GF-D8 (cell line): ENCODE measurements around the gene SGSH.

ENCODE experiments used
- DNase-seq: peaks from one replicate; lab custom pipeline; 2025; lab: John Stamatoyannopoulos, UW

Gene SGSH

GRCh38 chr17:80227156-80227555 is 7.0 kb upstream of the SGSH start:
- DNase-seq, result no peak

- no peak for DNase-seq
These were observed 5.1 kb upstream of the SGSH start for GRCh38 chr17:80225230-80225629.

GRCh38 chr17:80224683-80225082 is 4.5 kb upstream of the SGSH start:
- DNase-seq, result no peak

GRCh38 chr17:80223838-80224497 is 3.8 kb upstream of the SGSH start:
- no peak for DNase-seq

GRCh38 chr17:80223142-80223815 is 3.1 kb upstream of the SGSH start:
- no peak for DNase-seq

GRCh38 chr17:80222376-80223141 is 2.4 kb upstream of the SGSH start:
- no peak for DNase-seq

- no peak for DNase-seq
These were observed 1.4 kb upstream of the SGSH start for GRCh38 chr17:80221351-80222105.

- no peak for DNase-seq
These were observed 643 bp upstream of the SGSH start for GRCh38 chr17:80220736-80221215.

- DNase-seq, result no peak
These were observed 425 bp downstream of the SGSH start for GRCh38 chr17:80219763-80220053.

- peak; percentile 88 for DNase-seq
These were observed 945 bp downstream of the SGSH start for GRCh38 chr17:80219013-80219762.

- no peak for DNase-seq
These were observed 1.7 kb downstream of the SGSH start for GRCh38 chr17:80218391-80218790.

- DNase-seq, result no peak
These were observed 2.3 kb downstream of the SGSH start for GRCh38 chr17:80217703-80218362.

GRCh38 chr17:80216473-80217456 is 3.4 kb downstream of the SGSH start:
- DNase-seq, result no peak

- DNase-seq, result no peak
These were observed 5.3 kb downstream of the SGSH start for GRCh38 chr17:80214878-80215210.

GRCh38 chr17:80214012-80214877 is 5.9 kb downstream of the SGSH start:
- DNase-seq, result no peak

GRCh38 chr17:80213643-80213975 is 6.5 kb downstream of the SGSH start:
- no peak for DNase-seq

GRCh38 chr17:80212962-80213642 is 7.0 kb downstream of the SGSH start:
- DNase-seq, result peak; percentile 30

GRCh38 chr17:80212511-80212910 is 7.6 kb downstream of the SGSH start:
- no peak for DNase-seq

GRCh38 chr17:80212109-80212508 is 8.0 kb downstream of the SGSH start:
- no peak for DNase-seq
